Endothelial cell (in vitro differentiated cells): ENCODE measurements around the gene SC5D. TPM values are rescaled to one million over a fixed set of nuclear protein-coding genes. Genes with fewer than 3 reads are reported as not detected.

Experiments
- DNase-seq: peaks from one replicate; pipeline ENCODE4 v3.0.0; 2021; ENCODE audit warnings: low spot score
- H3K27ac Mint-ChIP-seq: one replicate; pipeline ENCODE4 v1.8.0; 2021; ENCODE audit warnings: mixed read lengths, inconsistent platforms; ENCODE audit not compliant: unreplicated experiment
- H3K27me3 Mint-ChIP-seq: one replicate; pipeline ENCODE4 v1.8.0; 2021; ENCODE audit warnings: mild to moderate bottlenecking, moderate library complexity, mixed read lengths, inconsistent platforms; ENCODE audit not compliant: unreplicated experiment
- H3K36me3 Mint-ChIP-seq: one replicate; pipeline ENCODE4 v1.8.0; 2021; ENCODE audit warnings: mild to moderate bottlenecking, low read depth, mixed read lengths, inconsistent platforms; ENCODE audit not compliant: unreplicated experiment
- H3K4me1 Mint-ChIP-seq: one replicate; pipeline ENCODE4 v1.8.0; 2021; ENCODE audit warnings: mild to moderate bottlenecking, mixed read lengths, inconsistent platforms; ENCODE audit not compliant: unreplicated experiment
- H3K4me3 Mint-ChIP-seq: one replicate; pipeline ENCODE4 v1.8.0; 2021; ENCODE audit warnings: mild to moderate bottlenecking, mixed read lengths, inconsistent platforms; ENCODE audit not compliant: unreplicated experiment
- H3K9me3 Mint-ChIP-seq: one replicate; pipeline ENCODE4 v1.8.0; 2021; ENCODE audit warnings: mixed read lengths, inconsistent platforms; ENCODE audit not compliant: unreplicated experiment
- CTCF ChIP-seq: fragments of 200-600 bp; sonication (generic); IDR thresholded peaks from one replicate; pipeline ENCODE4 v1.5.0; 2021; ENCODE audit warnings: antibody characterized with exemption; ENCODE audit not compliant: unreplicated experiment
- total RNA-seq: library from RNA; stranded (reverse); fragmentation: NEBNext Ultra II Directional; extraction: Animal tissue kit (Norgen Biotek cat#: 25700); gene quantifications from one replicate; pipeline ENCODE4 v1.2.1, GENCODE V29; 2021; ENCODE audit not compliant: unreplicated experiment

Gene SC5D
- total RNA-seq, 1 donor from 2014 or later = 88.8 TPM

- Mint-ChIP-seq H3K9me3 (no peaks in the 10 kb centered on the region), H3K4me3 (no peak overlapping the region), H3K4me1 (peaks cover 8% of the 10 kb centered on the region), H3K27me3 (peaks cover 1% of the 10 kb centered on the region), H3K27ac (no peak overlapping the region), H3K36me3 (no peaks in the 10 kb centered on the region)
- DNase-seq = no peak
- no peak for TF ChIP-seq CTCF
Observed at GRCh38 chr11:121255473-121256125, 37.0 kb upstream of the SC5D start.

GRCh38 chr11:121257289-121257688 lies 35.3 kb upstream of the SC5D start:
- no peak for TF ChIP-seq CTCF
- H3K4me1 Mint-ChIP-seq = peaks cover 8% of the 10 kb centered on the region
- H3K36me3 Mint-ChIP-seq = no peaks in the 10 kb centered on the region
- H3K27ac Mint-ChIP-seq = no peak overlapping the region
- no peak overlapping the region for H3K4me3 Mint-ChIP-seq
- no peaks in the 10 kb centered on the region for H3K9me3 Mint-ChIP-seq
- H3K27me3 Mint-ChIP-seq = peaks cover 1% of the 10 kb centered on the region
- no peak for DNase-seq

- Mint-ChIP-seq H3K9me3 (no peaks in the 10 kb centered on the region), H3K27me3 (peaks cover 1% of the 10 kb centered on the region), H3K4me1 (peaks cover 8% of the 10 kb centered on the region), H3K27ac (no peak overlapping the region), H3K4me3 (no peak overlapping the region), H3K36me3 (no peaks in the 10 kb centered on the region)
- DNase-seq = no peak
- no peak for TF ChIP-seq CTCF
Observed at GRCh38 chr11:121257976-121258375, 34.6 kb upstream of the SC5D start.

- no peaks in the 10 kb centered on the region for H3K36me3 Mint-ChIP-seq
- no peak overlapping the region for H3K27ac Mint-ChIP-seq
- no peaks in the 10 kb centered on the region for H3K27me3 Mint-ChIP-seq
- H3K4me1 Mint-ChIP-seq = peaks cover 19% of the 10 kb centered on the region
- TF ChIP-seq CTCF = no peak
- no peak overlapping the region for H3K4me3 Mint-ChIP-seq
- H3K9me3 Mint-ChIP-seq = no peaks in the 10 kb centered on the region
- no peak for DNase-seq
Observed at GRCh38 chr11:121265586-121265985, 27.0 kb upstream of the SC5D start.

- TF ChIP-seq CTCF = no peak
- peak overlapping the region; percentile 14 for H3K27ac Mint-ChIP-seq
- no peaks in the 10 kb centered on the region for H3K9me3 Mint-ChIP-seq
- H3K4me1 Mint-ChIP-seq = peaks cover 19% of the 10 kb centered on the region
- no peak overlapping the region for H3K4me3 Mint-ChIP-seq
- DNase-seq = no peak
- H3K36me3 Mint-ChIP-seq = no peaks in the 10 kb centered on the region
- no peaks in the 10 kb centered on the region for H3K27me3 Mint-ChIP-seq
Observed at GRCh38 chr11:121268581-121268980, 24.0 kb upstream of the SC5D start.
